H1 (cell line): ENCODE data around the gene VDR. TPM values are rescaled to one million over a fixed set of nuclear protein-coding genes. Genes with fewer than 3 reads are reported as not detected.
A peak's percentile ranks its signal among the peaks of the same experiment; 100 is the strongest.

ENCODE experiments used
- CTCF ChIA-PET: fragments of 300-600 bp; sonication (Branson Sonifier 250); formaldehyde crosslinking; loops from one replicate; lab custom pipeline; 2021; ENCODE audit not compliant: partially characterized antibody; lab: Charles Lee
- POLR2A ChIA-PET: fragments of 300-600 bp; sonication (Branson Sonifier 250); formaldehyde crosslinking; loops from one replicate; lab custom pipeline; 2021; ENCODE audit warnings: inconsistent platforms; ENCODE audit not compliant: partially characterized antibody; lab: Charles Lee
- DNase-seq, 2 experiments: peaks; one replicate each; pipeline versions ENCODE4 v3.0.0 to v3.0.0-alpha.2; 2010 to 2022; ENCODE audit warnings: low spot score in 2 of 2, low read depth in 1 of 2, mixed read lengths in 1 of 2
- FAIRE-seq: peaks from 2 replicates; lab custom pipeline; 2011; peaks lifted over from hg19 to GRCh38; lab: Jason Lieb, UNC
- H2AFZ ChIP-seq: 2 replicates; pipeline ENCODE4 v1.8.1; 2012; ENCODE audit warnings: low read length, inconsistent platforms
- H2AK5ac ChIP-seq: 2 replicates; pipeline ENCODE4 v1.6.1; 2013; ENCODE audit warnings: low read depth, low read length
- H2BK120ac ChIP-seq: replicated peaks from 2 replicates; pipeline ENCODE3; 2013; ENCODE audit warnings: low read depth, low read length, inconsistent platforms
- H2BK12ac ChIP-seq: 2 replicates; pipeline ENCODE4 v1.6.1; 2013; ENCODE audit warnings: low read depth, low read length
- H2BK15ac ChIP-seq: 2 replicates; pipeline ENCODE4 v1.6.1; 2013; ENCODE audit warnings: low read length
- H2BK20ac ChIP-seq: 2 replicates; pipeline ENCODE4 v1.6.1; 2013; ENCODE audit warnings: low read length
- H2BK5ac ChIP-seq: 2 replicates; pipeline ENCODE4 v1.6.1; 2013; ENCODE audit warnings: low read depth, low read length
- H3K14ac ChIP-seq: 2 replicates; pipeline ENCODE4 v1.6.1; 2013; ENCODE audit warnings: inconsistent platforms; ENCODE audit not compliant: insufficient read length
- H3K18ac ChIP-seq: 2 replicates; pipeline ENCODE4 v1.6.1; 2013; ENCODE audit warnings: low read length; ENCODE audit errors: extremely low read depth
- H3K23ac ChIP-seq: 2 replicates; pipeline ENCODE4 v1.6.1; 2013; ENCODE audit warnings: inconsistent platforms; ENCODE audit not compliant: insufficient read length
- H3K23me2 ChIP-seq: 2 replicates; pipeline ENCODE4 v1.6.1; 2013; ENCODE audit warnings: low read depth, low read length
- H3K27ac ChIP-seq: 2 replicates; pipeline ENCODE4 v1.6.1; 2011; ENCODE audit warnings: low read depth, low read length, inconsistent platforms
- H3K27me3 ChIP-seq, 4 experiments: replicated peaks in 1 of 4; 1 replicate in 1 of 4; 2 replicates in 3 of 4; pipeline versions ENCODE4 v1.6.1 to v1.8.1; 2011 to 2013; ENCODE audit warnings: low read length in 3 of 4, mild to moderate bottlenecking in 3 of 4, inconsistent platforms in 2 of 4, mixed read lengths in 2 of 4, moderate library complexity in 1 of 4; ENCODE audit not compliant: control insufficient read depth in 3 of 4, insufficient read depth in 3 of 4; ENCODE audit errors: extremely low read depth in 1 of 4
- H3K36me3 ChIP-seq, 4 experiments: 2 replicates each; pipeline versions ENCODE4 v1.6.1 to v1.8.1; 2011 to 2013; ENCODE audit warnings: mild to moderate bottlenecking in 4 of 4, low read length in 3 of 4, moderate library complexity in 2 of 4, control low read depth in 1 of 4, inconsistent platforms in 1 of 4; ENCODE audit not compliant: insufficient read depth in 4 of 4, control insufficient read depth in 2 of 4
- H3K4ac ChIP-seq: replicated peaks from 2 replicates; pipeline ENCODE3; 2013; ENCODE audit warnings: low read length, low read depth, mixed read lengths, inconsistent platforms; ENCODE audit not compliant: insufficient read length
- H3K4me1 ChIP-seq, 4 experiments: replicated peaks in 1 of 4; 1 replicate in 1 of 4; 2 replicates in 3 of 4; pipeline versions ENCODE4 v1.6.1 to v1.8.1; 2011 to 2013; ENCODE audit warnings: low read length in 3 of 4, inconsistent platforms in 2 of 4, mixed read lengths in 1 of 4; ENCODE audit not compliant: insufficient read depth in 4 of 4, control insufficient read depth in 3 of 4
- H3K4me2 ChIP-seq, 2 experiments: 2 replicates each; pipeline versions ENCODE4 v1.6.1 to v1.8.1; 2011 to 2013; ENCODE audit warnings: low read depth in 2 of 2, low read length in 2 of 2, control low read depth in 1 of 2, inconsistent platforms in 1 of 2, mild to moderate bottlenecking in 1 of 2; ENCODE audit not compliant: insufficient read depth in 1 of 2
- H3K4me3 ChIP-seq, 4 experiments: fragments of 200-600, 300-600 bp in 1 of 4; sonication (generic), shearing (Covaris generic), sonication (Bioruptor Twin) in 1 of 4; 2 replicates each; pipeline versions ENCODE4 v1.5.1 to v1.8.1; 2011 to 2016; ENCODE audit warnings: low read length in 4 of 4, low read depth in 3 of 4, control low read depth in 2 of 4, inconsistent platforms in 2 of 4, mild to moderate bottlenecking in 2 of 4, mixed read lengths in 1 of 4, moderate library complexity in 1 of 4; ENCODE audit not compliant: insufficient read depth in 2 of 4; ENCODE audit errors: extremely low read depth in 1 of 4
- H3K56ac ChIP-seq: replicated peaks from 2 replicates; pipeline ENCODE3; 2013; ENCODE audit warnings: low read depth, mild to moderate bottlenecking, mixed read lengths, low read length, inconsistent platforms; ENCODE audit not compliant: insufficient read length
- H3K79me1 ChIP-seq: 2 replicates; pipeline ENCODE4 v1.6.1; 2013; ENCODE audit warnings: low read depth, low read length, control low read depth
- H3K79me2 ChIP-seq, 2 experiments: 2 replicates each; pipeline versions ENCODE4 v1.6.1 to v1.8.1; 2012 to 2013; ENCODE audit warnings: low read length in 2 of 2, mild to moderate bottlenecking in 2 of 2, inconsistent platforms in 1 of 2; ENCODE audit not compliant: insufficient read depth in 2 of 2, control insufficient read depth in 1 of 2
- H3K9ac ChIP-seq, 4 experiments: replicated peaks in 1 of 4; 1 replicate in 1 of 4; 2 replicates in 3 of 4; pipeline versions ENCODE4 v1.6.1 to v1.8.1; 2011 to 2013; ENCODE audit warnings: low read depth in 3 of 4, low read length in 3 of 4, control low read depth in 2 of 4, mild to moderate bottlenecking in 2 of 4, moderate library complexity in 2 of 4, inconsistent platforms in 1 of 4; ENCODE audit errors: extremely low read depth in 1 of 4
- H3K9me3 ChIP-seq, 2 experiments: 2 replicates each; pipeline versions ENCODE4 v1.6.1 to v1.8.1; 2012 to 2013; ENCODE audit warnings: mild to moderate bottlenecking in 2 of 2, moderate library complexity in 2 of 2, control low read depth in 1 of 2, inconsistent platforms in 1 of 2, low read depth in 1 of 2, low read length in 1 of 2, mixed read lengths in 1 of 2; ENCODE audit not compliant: insufficient read depth in 2 of 2
- H4K20me1 ChIP-seq, 2 experiments: replicated peaks in 1 of 2; 2 replicates each; pipeline versions ENCODE3 to v1.8.1; 2011 to 2013; ENCODE audit warnings: inconsistent platforms in 2 of 2, low read length in 2 of 2, mild to moderate bottlenecking in 1 of 2; ENCODE audit not compliant: insufficient read depth in 2 of 2, control insufficient read depth in 1 of 2
- H4K5ac ChIP-seq: 2 replicates; pipeline ENCODE4 v1.6.1; 2013; ENCODE audit warnings: low read length, low read depth, mixed read lengths, inconsistent platforms; ENCODE audit not compliant: insufficient read length
- H4K8ac ChIP-seq: 2 replicates; pipeline ENCODE4 v1.8.0; 2013; ENCODE audit warnings: mild to moderate bottlenecking, moderate library complexity, low read length, inconsistent platforms; ENCODE audit not compliant: insufficient read depth; ENCODE audit errors: extremely low read depth
- H4K91ac ChIP-seq: replicated peaks from 2 replicates; pipeline ENCODE3; 2013; ENCODE audit warnings: low read length, mixed read lengths, inconsistent platforms; ENCODE audit not compliant: insufficient read length
- CTCF ChIP-seq, 3 experiments: IDR thresholded peaks; 1 replicate in 2 of 3; 2 replicates in 1 of 3; pipeline versions ENCODE4 v1.5.1 to v1.6.1; 2011; ENCODE audit warnings: low read length in 3 of 3, mild to moderate bottlenecking in 3 of 3, inconsistent platforms in 2 of 3, low read depth in 1 of 3, moderate library complexity in 1 of 3; ENCODE audit not compliant: insufficient read depth in 1 of 3; ENCODE audit errors: control extremely low read depth in 1 of 3
- GABPA ChIP-seq: IDR thresholded peaks from 2 replicates; pipeline ENCODE4 v1.6.1; 2011; ENCODE audit warnings: mild to moderate bottlenecking, low read length, moderate library complexity, borderline replicate concordance; ENCODE audit not compliant: insufficient read depth
- GTF2F1 ChIP-seq: IDR thresholded peaks from 2 replicates; pipeline ENCODE4 v1.6.1; 2012; ENCODE audit warnings: low read depth, low read length, improper control_type of control experiment, borderline replicate concordance
- WGBS, 2 experiments: shearing (Covaris generic) in 1 of 2; methylation state at CpG; one replicate each; pipeline versions ENCODE4 v1.1.6 to v1.1.7; 2013 to 2015; ENCODE audit warnings: low lambda C conversion rate in 2 of 2, mixed read lengths in 2 of 2, inconsistent platforms in 1 of 2, low coverage in 1 of 2, missing lambda C conversion rate in 1 of 2; ENCODE audit not compliant: insufficient replicate concordance in 2 of 2, insufficient coverage in 1 of 2, insufficient read length in 1 of 2; ENCODE audit errors: extremely low coverage in 1 of 2, missing lambda C conversion rate in 1 of 2; 5-methylcytosine and 5-hydroxymethylcytosine counted together
- polyA plus RNA-seq, 7 experiments: library from polyadenylated mRNA; depleted of rRNA in 3 of 7; stranded (reverse) in 5 of 7; unstranded in 2 of 7; fragments of >200 nt in 5 of 7; fragments of 200-250 nt in 2 of 7; gene quantifications; 1 replicate in 5 of 7; 2 replicates in 1 of 7; 4 replicates in 1 of 7; pipeline versions ENCODE4 v1.2.1 to v1.2.3, GENCODE V29; 2011 to 2013; ENCODE audit warnings: missing spikeins in 2 of 7, mixed read lengths in 2 of 7
- total RNA-seq: library from RNA; stranded (reverse); fragmentation: NEBNext Ultra II Directional; extraction: Animal tissue kit (Norgen Biotek cat#: 25700); gene quantifications from 2 replicates; pipeline ENCODE4 v1.2.1, GENCODE V29; 2021

The VDR gene
- total and polyA plus RNA-seq, 2 of the 8 experiments (the other 6 are each of a cell fraction or from before 2014, with no cell fraction given): 0.44 to 0.65 TPM

GRCh38 chr12:47845081-47845480 lies 59.7 kb downstream of the VDR start:
- H3K14ac ChIP-seq: no peak overlapping the region
- H2BK12ac ChIP-seq: no peak overlapping the region
- POLR2A ChIA-PET: interaction anchor here (0.9 to 28.4 kb wide), 3 partner anchors 17 to 68 kb away, joined by 3 to 480 read pairs (median 3); partner anchors contain the start of gene HDAC7
- no peak overlapping the region for H3K27ac ChIP-seq
- no peak overlapping the region for H4K5ac ChIP-seq
- H4K91ac ChIP-seq: no peak overlapping the region
- no peaks in the 10 kb centered on the region for H3K79me2 ChIP-seq
- no peak overlapping the region for H3K9ac ChIP-seq
- 88% methylated on average over 8 of the region's 8 CpGs; no CpG with 5 or more reads in 1 of the 2 experiments for WGBS, 2 experiments
- H4K8ac ChIP-seq: no peak overlapping the region
- no peaks in the 10 kb centered on the region for H3K9me3 ChIP-seq
- H2BK120ac ChIP-seq: no peak overlapping the region
- no peak overlapping the region for H2BK20ac ChIP-seq
- peaks cover 0 to 22% (median 2%) of the 10 kb centered on the region in 4 experiments; a peak in 4 of 7 replicates for H3K4me1 ChIP-seq
- no peaks in the 10 kb centered on the region for H3K23me2 ChIP-seq
- H3K23ac ChIP-seq: no peak overlapping the region
- H3K4ac ChIP-seq: no peak overlapping the region
- no peak overlapping the region for H3K4me2 ChIP-seq
- H3K79me1 ChIP-seq: no peaks in the 10 kb centered on the region; the same call in 1 of the 2 replicates
- no peak overlapping the region for H3K56ac ChIP-seq
- FAIRE-seq: no peak
- no peaks in the 10 kb centered on the region for H4K20me1 ChIP-seq
- no peak overlapping the region for H3K4me3 ChIP-seq
- H2BK15ac ChIP-seq: 0 out of 2 replicates have a peak overlapping the region, but pooled peaks have one; percentile 53
- H3K27me3 ChIP-seq: no peaks in the 10 kb centered on the region; a peak in 2 of 7 replicates
- no peak overlapping the region for H2BK5ac ChIP-seq
- no peak overlapping the region for H3K18ac ChIP-seq
- no peak overlapping the region for H2AFZ ChIP-seq
- CTCF ChIA-PET: interaction anchor here (1.0 to 30.5 kb wide), 7 partner anchors 7 to 130 kb away, joined by 3 to 2001 read pairs (median 3); partner anchors contain the start of genes HDAC7 and SLC48A1
- no peak for DNase-seq
- H3K36me3 ChIP-seq: no peaks in the 10 kb centered on the region
- no peak overlapping the region for H2AK5ac ChIP-seq
- TF ChIP-seq GTF2F1 (no peak), CTCF (IDR thresholded peaks at IDR 0.05; ENCODE audit: control extremely low read depth in 1 of 3, insufficient read depth in 1 of 3, low read depth in 1 of 3, low read length in 3 of 3) (no peak), GABPA (no peak)
